ENCODE data around the gene MAN1A1.

MAN1A1 gene

DNA sequence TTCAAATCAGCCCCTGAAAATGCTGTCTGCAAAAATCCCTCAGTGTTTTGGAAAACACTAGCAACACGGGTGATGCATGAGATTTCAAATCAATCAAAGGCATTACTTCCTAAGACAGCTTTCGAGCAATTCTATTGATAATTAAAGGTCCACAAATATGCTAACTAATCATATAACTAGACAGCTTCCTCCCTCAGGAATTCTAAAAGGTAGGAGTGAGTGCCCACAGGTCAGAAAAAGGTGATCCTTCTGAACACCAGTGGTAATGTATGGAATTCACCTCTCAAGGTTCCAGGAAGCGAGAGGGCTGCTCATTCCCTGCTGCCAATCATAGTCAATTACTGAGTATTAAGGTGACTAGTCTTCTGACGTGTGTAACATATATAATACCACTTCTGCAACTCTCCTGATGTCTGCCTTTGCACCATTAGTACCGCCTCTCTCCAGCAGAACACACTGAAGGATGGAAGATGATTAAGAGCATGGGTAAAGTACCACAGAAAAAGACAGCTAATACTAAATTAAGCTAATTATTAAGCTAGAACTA is 16.4 kb downstream of the MAN1A1 start:
- TF ChIP-seq EP300 (IDR thresholded peaks at IDR 0.05; ENCODE audit: borderline replicate concordance): no peak
- no peak for TF ChIP-seq RAD21 (IDR thresholded peaks at IDR 0.05; ENCODE audit: low read depth)
- TF ChIP-seq TEAD4 (IDR thresholded peaks at IDR 0.05): no peak
- TF ChIP-seq CREB1 (IDR thresholded peaks at IDR 0.05; ENCODE audit: low read depth): no peak
- TF ChIP-seq TCF12 (IDR thresholded peaks at IDR 0.05; ENCODE audit: low read depth): no peak
- no peak for TF ChIP-seq EGR1 (IDR thresholded peaks at IDR 0.05)
- TF ChIP-seq, protein P1, sequence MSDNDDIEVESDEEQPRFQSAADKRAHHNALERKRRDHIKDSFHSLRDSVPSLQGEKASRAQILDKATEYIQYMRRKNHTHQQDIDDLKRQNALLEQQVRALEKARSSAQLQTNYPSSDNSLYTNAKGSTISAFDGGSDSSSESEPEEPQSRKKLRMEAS (IDR thresholded peaks at IDR 0.05): no peak
- TF ChIP-seq YY1 (IDR thresholded peaks at IDR 0.05; ENCODE audit: low read depth): no peak
- no peak for TF ChIP-seq NFIC (IDR thresholded peaks at IDR 0.05)
- no peak for TF ChIP-seq CEBPB (IDR thresholded peaks at IDR 0.05)
- TF ChIP-seq ZBTB7A (IDR thresholded peaks at IDR 0.05; ENCODE audit: low read depth): no peak
- no peak for TF ChIP-seq TAF1 (IDR thresholded peaks at IDR 0.05; ENCODE audit: low read depth)
- TF ChIP-seq REST (IDR thresholded peaks at IDR 0.05; ENCODE audit: low read depth): no peak
- no peak for TF ChIP-seq FOXM1 (IDR thresholded peaks at IDR 0.05; ENCODE audit: borderline replicate concordance, low read depth)
- TF ChIP-seq USF1 (IDR thresholded peaks at IDR 0.05): no peak

DNA sequence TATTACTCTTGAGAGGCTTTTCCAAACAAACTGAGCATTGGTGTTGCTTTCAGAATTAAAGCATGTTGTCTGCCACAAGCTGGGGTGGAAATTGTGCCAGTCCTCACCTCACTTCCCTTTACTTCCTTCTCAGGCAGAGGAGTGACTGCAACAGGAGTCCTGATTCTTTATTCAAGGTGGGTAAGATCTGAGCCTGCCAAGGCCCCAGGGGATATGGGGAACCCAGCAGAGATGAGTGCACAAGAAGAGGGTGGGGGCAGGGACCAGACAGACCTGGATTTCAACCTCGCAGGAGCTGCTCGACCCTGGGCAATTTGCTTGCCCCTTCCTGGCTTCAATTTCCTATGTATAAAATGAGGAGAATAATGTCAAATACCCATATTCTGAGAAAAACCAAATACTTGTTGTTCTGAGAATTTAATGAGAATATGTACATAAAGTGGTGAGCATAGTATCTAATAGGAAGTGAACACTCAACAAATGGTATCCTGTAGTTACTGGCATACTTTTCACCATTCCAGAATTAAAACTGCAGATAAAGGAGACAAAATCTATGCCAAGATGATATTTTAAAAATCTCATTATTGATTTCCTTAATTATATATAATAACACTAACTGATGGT is 17.8 kb downstream of the MAN1A1 start:
- TF ChIP-seq NFIC (IDR thresholded peaks at IDR 0.05): no peak
- TF ChIP-seq CREB1 (IDR thresholded peaks at IDR 0.05; ENCODE audit: low read depth): no peak
- no peak for TF ChIP-seq TAF1 (IDR thresholded peaks at IDR 0.05; ENCODE audit: low read depth)
- TF ChIP-seq USF1 (IDR thresholded peaks at IDR 0.05): no peak
- TF ChIP-seq TEAD4 (IDR thresholded peaks at IDR 0.05): no peak
- TF ChIP-seq EGR1 (IDR thresholded peaks at IDR 0.05): no peak
- no peak for TF ChIP-seq TCF12 (IDR thresholded peaks at IDR 0.05; ENCODE audit: low read depth)
- TF ChIP-seq, protein P1 (IDR thresholded peaks at IDR 0.05): no peak
- no peak for TF ChIP-seq YY1 (IDR thresholded peaks at IDR 0.05; ENCODE audit: low read depth)
- no peak for TF ChIP-seq REST (IDR thresholded peaks at IDR 0.05; ENCODE audit: low read depth)
- TF ChIP-seq ZBTB7A (IDR thresholded peaks at IDR 0.05; ENCODE audit: low read depth): no peak
- no peak for TF ChIP-seq FOXM1 (IDR thresholded peaks at IDR 0.05; ENCODE audit: borderline replicate concordance, low read depth)
- no peak for TF ChIP-seq CEBPB (IDR thresholded peaks at IDR 0.05)
- no peak for TF ChIP-seq EP300 (IDR thresholded peaks at IDR 0.05; ENCODE audit: borderline replicate concordance)
- no peak for TF ChIP-seq RAD21 (IDR thresholded peaks at IDR 0.05; ENCODE audit: low read depth)

- TF ChIP-seq TEAD4 (IDR thresholded peaks at IDR 0.05) (no peak), EP300 (IDR thresholded peaks at IDR 0.05; ENCODE audit: borderline replicate concordance) (no peak), FOXM1 (IDR thresholded peaks at IDR 0.05; ENCODE audit: borderline replicate concordance, low read depth) (no peak), RAD21 (IDR thresholded peaks at IDR 0.05; ENCODE audit: low read depth) (no peak), EGR1 (IDR thresholded peaks at IDR 0.05) (no peak), CEBPB (IDR thresholded peaks at IDR 0.05) (no peak), ZBTB7A (IDR thresholded peaks at IDR 0.05; ENCODE audit: low read depth) (no peak)
Measured at GRCh38 chr6:119330520-119331113, 18.9 kb downstream of the MAN1A1 start.

DNA sequence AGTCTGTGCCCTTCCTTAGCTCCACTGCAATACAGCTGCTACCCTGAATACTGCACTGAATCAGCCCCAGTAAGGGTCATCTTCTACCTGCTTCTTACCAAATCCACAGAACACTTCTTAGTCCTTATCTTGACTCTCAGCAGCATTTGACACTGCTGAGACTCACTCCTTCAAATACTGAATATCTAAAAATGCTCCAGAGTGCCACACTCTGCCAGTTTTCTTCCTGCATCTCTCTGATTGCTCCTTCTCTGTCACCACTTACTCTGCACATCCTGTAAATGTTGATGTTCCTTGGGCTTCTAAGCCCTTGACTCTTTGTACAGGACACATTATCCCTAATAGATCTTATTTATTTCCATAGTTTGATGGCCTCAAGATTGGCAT is 19.8 kb downstream of the MAN1A1 start:
- TF ChIP-seq FOXM1 (IDR thresholded peaks at IDR 0.05; ENCODE audit: borderline replicate concordance, low read depth) (no peak), CEBPB (IDR thresholded peaks at IDR 0.05) (no peak), ZBTB7A (IDR thresholded peaks at IDR 0.05; ENCODE audit: low read depth) (no peak), EP300 (IDR thresholded peaks at IDR 0.05; ENCODE audit: borderline replicate concordance) (no peak), USF1 (IDR thresholded peaks at IDR 0.05) (no peak), REST (IDR thresholded peaks at IDR 0.05; ENCODE audit: low read depth) (no peak), EGR1 (IDR thresholded peaks at IDR 0.05) (no peak), RAD21 (IDR thresholded peaks at IDR 0.05; ENCODE audit: low read depth) (no peak), NFIC (IDR thresholded peaks at IDR 0.05) (no peak), TAF1 (IDR thresholded peaks at IDR 0.05; ENCODE audit: low read depth) (no peak)
- TF ChIP-seq, protein P1 (IDR thresholded peaks at IDR 0.05): no peak

All from Ishikawa (cell line).